Sigmoid colon (tissue), 7 donors: ENCODE data around the gene PADI1. TPM values are rescaled to one million over a fixed set of nuclear protein-coding genes. Genes with fewer than 3 reads are reported as not detected.

ENCODE experiments used
- DNase-seq: peaks from one replicate; pipeline ENCODE4 v3.0.0-alpha.2; 2019
- H3K27ac ChIP-seq, 4 donors: fragments of 200-600 bp; sonication (generic); one replicate each; pipeline ENCODE4 v1.5.1; 2016 to 2019; ENCODE audit warnings: mild to moderate bottlenecking in 1 of 4
- H3K27me3 ChIP-seq, 3 donors: fragments of 200-600 bp; sonication (generic); one replicate each; pipeline ENCODE4 v1.5.1; 2019; ENCODE audit warnings: mild to moderate bottlenecking in 1 of 3
- H3K36me3 ChIP-seq, 4 donors: fragments of 200-600 bp; sonication (generic); one replicate each; pipeline ENCODE4 v1.5.1; 2016 to 2019
- H3K4me1 ChIP-seq, 4 donors: fragments of 200-600 bp; sonication (generic); one replicate each; pipeline ENCODE4 v1.5.1; 2017 to 2019
- H3K4me3 ChIP-seq, 4 donors: fragments of 200-600 bp; sonication (generic); one replicate each; pipeline ENCODE4 v1.5.1; 2017 to 2019; ENCODE audit warnings: mild to moderate bottlenecking in 2 of 4, moderate library complexity in 1 of 4
- H3K9me3 ChIP-seq, 4 donors: fragments of 200-600 bp in 3 of 4; sonication (generic) in 3 of 4; one replicate each; pipeline versions ENCODE4 v1.5.1 to v1.6.1; 2013 to 2019
- CTCF ChIP-seq, 4 experiments: fragments of 450-650 bp in 3 of 4; fragments of 200-600 bp in 1 of 4; IDR thresholded peaks; one replicate each; pipeline ENCODE4 v1.5.1; 2016 to 2019; ENCODE audit warnings: antibody characterized with exemption in 4 of 4, mild to moderate bottlenecking in 3 of 4, moderate library complexity in 2 of 4
- EP300 ChIP-seq, 4 donors: sonication (generic); formaldehyde crosslinking; IDR thresholded peaks; one replicate each; pipeline ENCODE4 v1.6.1; 2017; ENCODE audit warnings: antibody characterized with exemption in 4 of 4
- POLR2A ChIP-seq, 2 donors: fragments of 450-650 bp; IDR thresholded peaks; one replicate each; pipeline ENCODE4 v1.6.1; 2016; ENCODE audit warnings: antibody characterized with exemption in 2 of 2, mild to moderate bottlenecking in 2 of 2, moderate library complexity in 2 of 2
- POLR2AphosphoS5 ChIP-seq, 4 donors: sonication (generic); formaldehyde crosslinking; IDR thresholded peaks; one replicate each; pipeline ENCODE4 v1.6.1; 2017; ENCODE audit warnings: antibody characterized with exemption in 4 of 4
- WGBS, 2 donors: extraction: QIAGEN DNeasy Blood & Tissue Kit; methylation state at CpG; one replicate each; pipeline ENCODE4 v1.1.7; 2013; 5-methylcytosine and 5-hydroxymethylcytosine counted together
- intact Hi-C: fragments of 100-400 bp; cut with DNase I; formaldehyde crosslinking; loops from one replicate; pipeline ENCODE4 v1.15.1; 2023
- polyA plus RNA-seq, 3 donors: library from polyadenylated mRNA; stranded (reverse); fragments of 200-250 nt; gene quantifications; one replicate each; pipeline ENCODE4 v1.2.3, GENCODE V29; 2013
- total RNA-seq, 4 donors: library from RNA; depleted of rRNA; stranded (reverse); fragments of >200 nt; gene quantifications; one replicate each; pipeline ENCODE4 v1.1.0, GENCODE V29; 2016
- donor health status: healthy with polysubstance abuse.
- donor health status: Bipolar disorder and iron deficiency.
- donor health status: healthy.

Gene PADI1
- total and polyA plus RNA-seq, 7 donors, result under 0.01 to 0.92 (median 0.63) TPM; not detected in 4

GRCh38 chr1:17243274-17243673 lies 38.3 kb downstream of the PADI1 start:
- no peak for DNase-seq
- intact Hi-C loops, result no loop called here
- Histone ChIP-seq H3K4me3 (no peak overlapping the region), H3K36me3 (no peaks in the 10 kb centered on the region), H3K4me1 (no peaks in the 10 kb centered on the region), H3K27ac (no peak overlapping the region), H3K9me3 (no peaks in the 10 kb centered on the region), H3K27me3 (peaks cover 0 to 3% (median 0%) of the 10 kb centered on the region in 3 donors)
- 76 to 84% methylated on average over 1 of the region's 1 CpG for WGBS, 2 donors
- TF ChIP-seq CTCF (IDR thresholded peaks at IDR 0.05) (no peak), EP300 (IDR thresholded peaks at IDR 0.05) (no peak), POLR2A (IDR thresholded peaks at IDR 0.05) (no peak), POLR2AphosphoS5 (IDR thresholded peaks at IDR 0.05) (no peak)

- TF ChIP-seq CTCF (IDR thresholded peaks at IDR 0.05), result no peak
- TF ChIP-seq POLR2A (IDR thresholded peaks at IDR 0.05), result no peak
- no peak for TF ChIP-seq POLR2AphosphoS5 (IDR thresholded peaks at IDR 0.05)
- TF ChIP-seq EP300 (IDR thresholded peaks at IDR 0.05), result no peak
- Histone ChIP-seq H3K27ac (no peak overlapping the region), H3K27me3 (peaks cover 0 to 8% (median 3%) of the 10 kb centered on the region in 3 donors), H3K4me3 (no peak overlapping the region), H3K36me3 (no peaks in the 10 kb centered on the region), H3K9me3 (no peaks in the 10 kb centered on the region), H3K4me1 (no peaks in the 10 kb centered on the region)
- no peak for DNase-seq
- intact Hi-C loops, result no loop called here
- 72 to 75% methylated on average over 14 of the region's 14 CpGs for WGBS, 2 donors
Measured at GRCh38 chr1:17244821-17245740, 40.2 kb downstream of the PADI1 start.

- H3K9me3 ChIP-seq, result no peaks in the 10 kb centered on the region
- H3K27me3 ChIP-seq, result peaks cover 0 to 8% (median 3%) of the 10 kb centered on the region in 3 donors
- H3K36me3 ChIP-seq, result no peaks in the 10 kb centered on the region
- no peak overlapping the region for H3K4me3 ChIP-seq
- intact Hi-C loops, result no loop called here
- no peak for TF ChIP-seq POLR2AphosphoS5 (IDR thresholded peaks at IDR 0.05)
- no peak for TF ChIP-seq EP300 (IDR thresholded peaks at IDR 0.05)
- no peak for TF ChIP-seq CTCF (IDR thresholded peaks at IDR 0.05)
- no peak for TF ChIP-seq POLR2A (IDR thresholded peaks at IDR 0.05)
- WGBS, 2 donors, result 72 to 79% methylated on average over 7 of the region's 7 CpGs
- H3K4me1 ChIP-seq, result no peaks in the 10 kb centered on the region
- H3K27ac ChIP-seq, result no peak overlapping the region
- DNase-seq, result no peak
Measured at GRCh38 chr1:17245816-17246325, 40.9 kb downstream of the PADI1 start.

- 82 to 86% methylated on average over 2 of the region's 2 CpGs for WGBS, 2 donors
- Histone ChIP-seq H3K9me3 (no peaks in the 10 kb centered on the region), H3K27ac (no peak overlapping the region), H3K4me3 (no peak overlapping the region), H3K36me3 (no peaks in the 10 kb centered on the region), H3K27me3 (peaks cover 0 to 8% (median 3%) of the 10 kb centered on the region in 3 donors), H3K4me1 (no peaks in the 10 kb centered on the region)
- no peak for DNase-seq
- TF ChIP-seq EP300 (IDR thresholded peaks at IDR 0.05) (no peak), CTCF (IDR thresholded peaks at IDR 0.05) (no peak), POLR2AphosphoS5 (IDR thresholded peaks at IDR 0.05) (no peak), POLR2A (IDR thresholded peaks at IDR 0.05) (no peak)
- intact Hi-C loops, result no loop called here
Measured at GRCh38 chr1:17246971-17247370, 42.0 kb downstream of the PADI1 start.
